Right lobe of liver (tissue), 4 donors: ENCODE measurements around the gene ITGB1.

Experiments used
- CTCF ChIP-seq, 4 donors: fragments of 200-600 bp in 3 of 4; fragments of 450-650 bp in 1 of 4; IDR thresholded peaks; one replicate each; pipeline versions ENCODE4 v1.5.1 to v1.8.0; 2016 to 2022; ENCODE audit warnings: antibody characterized with exemption in 4 of 4, mild to moderate bottlenecking in 2 of 4
- POLR2A ChIP-seq: fragments of 450-650 bp; IDR thresholded peaks from one replicate; pipeline ENCODE4 v1.6.1; 2017; ENCODE audit warnings: antibody characterized with exemption, mild to moderate bottlenecking
- donor health status: DM: no; HTN: no; CAD: no.
- donor health status: DM: no; HTN: no; CAD: no.
- donor health status: DM: no; HTN: yes; CAD: no.

GRCh38 chr10:32954545-32955298 is 3.3 kb downstream of the ITGB1 start:
- TF ChIP-seq CTCF (IDR thresholded peaks at IDR 0.05) (no peak), POLR2A (no peak)
